ENCODE results near the gene GALNT17.
"Not testable (repeated sequence)": the region's sequence is repeated elsewhere in the genome, so short reads cannot be mapped to it uniquely, and the experiment has no call there.

GALNT17 gene

DNA sequence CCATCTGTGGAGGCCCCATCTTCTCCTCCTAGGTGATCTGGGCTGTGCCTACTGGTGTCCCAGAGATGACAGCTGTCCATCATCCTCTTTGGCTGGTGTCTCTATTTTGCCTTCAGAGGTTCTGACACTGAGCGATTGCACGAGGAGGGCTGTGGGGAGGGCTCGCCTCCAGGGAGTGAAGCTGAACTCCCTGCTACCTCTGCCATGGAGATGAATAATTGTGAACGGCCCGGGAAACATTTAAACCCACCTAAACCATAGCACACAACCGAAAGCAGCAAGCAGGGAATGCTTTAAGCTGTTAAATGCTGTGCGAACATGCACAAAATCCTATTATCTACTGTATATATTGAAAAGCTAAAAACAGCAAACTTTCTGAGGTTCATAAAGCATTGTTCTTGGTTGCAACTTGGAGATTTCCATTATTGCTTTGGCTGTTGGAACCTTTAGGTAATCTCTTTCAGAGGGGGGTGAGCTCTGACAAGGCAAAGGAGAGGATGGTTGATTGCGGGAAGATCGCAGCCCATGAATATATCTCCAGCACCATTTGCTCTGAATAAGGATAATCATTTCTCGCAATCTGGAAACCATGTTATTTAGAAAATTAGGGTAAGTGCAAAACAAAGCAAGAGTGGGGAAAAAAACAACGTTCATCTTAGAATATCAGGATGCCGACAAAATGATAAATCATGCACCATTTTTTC is 507.6 kb downstream of the GALNT17 start:
- TF ChIP-seq, protein P1, sequence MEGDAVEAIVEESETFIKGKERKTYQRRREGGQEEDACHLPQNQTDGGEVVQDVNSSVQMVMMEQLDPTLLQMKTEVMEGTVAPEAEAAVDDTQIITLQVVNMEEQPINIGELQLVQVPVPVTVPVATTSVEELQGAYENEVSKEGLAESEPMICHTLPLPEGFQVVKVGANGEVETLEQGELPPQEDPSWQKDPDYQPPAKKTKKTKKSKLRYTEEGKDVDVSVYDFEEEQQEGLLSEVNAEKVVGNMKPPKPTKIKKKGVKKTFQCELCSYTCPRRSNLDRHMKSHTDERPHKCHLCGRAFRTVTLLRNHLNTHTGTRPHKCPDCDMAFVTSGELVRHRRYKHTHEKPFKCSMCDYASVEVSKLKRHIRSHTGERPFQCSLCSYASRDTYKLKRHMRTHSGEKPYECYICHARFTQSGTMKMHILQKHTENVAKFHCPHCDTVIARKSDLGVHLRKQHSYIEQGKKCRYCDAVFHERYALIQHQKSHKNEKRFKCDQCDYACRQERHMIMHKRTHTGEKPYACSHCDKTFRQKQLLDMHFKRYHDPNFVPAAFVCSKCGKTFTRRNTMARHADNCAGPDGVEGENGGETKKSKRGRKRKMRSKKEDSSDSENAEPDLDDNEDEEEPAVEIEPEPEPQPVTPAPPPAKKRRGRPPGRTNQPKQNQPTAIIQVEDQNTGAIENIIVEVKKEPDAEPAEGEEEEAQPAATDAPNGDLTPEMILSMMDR (IDR thresholded peaks at IDR 0.05; ENCODE audit: low read length): no peak
- TF ChIP-seq EZH2 (optimal IDR thresholded peaks at IDR 0.05; ENCODE audit: low read depth, low read length): no peak
- TF ChIP-seq EZH2phosphoT487 (IDR thresholded peaks at IDR 0.05; ENCODE audit: low read length): no peak

GRCh38 chr7:71643031-71643430 is 511.1 kb downstream of the GALNT17 start:
- not testable (repeated sequence) for H2AFZ ChIP-seq (ENCODE audit: low read length); H4K20me1 ChIP-seq (ENCODE audit: insufficient read depth, low read length); H3K4me2 ChIP-seq (ENCODE audit: low read depth, low read length); H3K9me2 ChIP-seq (replicated peaks; ENCODE audit: insufficient read depth, low read length); H3K36me3 ChIP-seq (replicated peaks; ENCODE audit: insufficient read depth, low read length); H3K27me3 ChIP-seq (replicated peaks; ENCODE audit: insufficient read depth, low read length); H3F3A ChIP-seq (ENCODE audit: insufficient read depth, low read length); H3K79me2 ChIP-seq (ENCODE audit: low read length); H3K4me1 ChIP-seq (ENCODE audit: low read length); H3K9me3 ChIP-seq (replicated peaks; ENCODE audit: insufficient read depth, low read length); H3K27ac ChIP-seq (ENCODE audit: low read length); H3K9ac ChIP-seq (ENCODE audit: low read length); H3K4me3 ChIP-seq (ENCODE audit: low read length); DNase-seq

More for the DNA sequence above, 507.6 kb downstream of the GALNT17 start:
- no peaks in the 10 kb centered on the region for H3K79me2 ChIP-seq (ENCODE audit: low read length)
- no peaks in the 10 kb centered on the region for H3K27me3 ChIP-seq (replicated peaks; ENCODE audit: insufficient read depth, low read length)
- no peaks in the 10 kb centered on the region for H3F3A ChIP-seq (ENCODE audit: insufficient read depth, low read length)
- no peaks in the 10 kb centered on the region for H3K9me2 ChIP-seq (replicated peaks; ENCODE audit: insufficient read depth, low read length)
- no peaks in the 10 kb centered on the region for H3K36me3 ChIP-seq (replicated peaks; ENCODE audit: insufficient read depth, low read length)
- no peak overlapping the region for H2AFZ ChIP-seq (ENCODE audit: low read length)
- no peaks in the 10 kb centered on the region for H4K20me1 ChIP-seq (ENCODE audit: insufficient read depth, low read length)
- no peak overlapping the region for H3K4me2 ChIP-seq (ENCODE audit: low read depth, low read length)
- DNase-seq: no peak
- no peak overlapping the region for H3K27ac ChIP-seq (ENCODE audit: low read length)
- H3K4me1 ChIP-seq (ENCODE audit: low read length): no peaks in the 10 kb centered on the region
- no peak overlapping the region for H3K4me3 ChIP-seq (ENCODE audit: low read length)
- H3K9ac ChIP-seq (ENCODE audit: low read length): no peak overlapping the region
- H3K9me3 ChIP-seq (replicated peaks; ENCODE audit: insufficient read depth, low read length): no peaks in the 10 kb centered on the region

DNA sequence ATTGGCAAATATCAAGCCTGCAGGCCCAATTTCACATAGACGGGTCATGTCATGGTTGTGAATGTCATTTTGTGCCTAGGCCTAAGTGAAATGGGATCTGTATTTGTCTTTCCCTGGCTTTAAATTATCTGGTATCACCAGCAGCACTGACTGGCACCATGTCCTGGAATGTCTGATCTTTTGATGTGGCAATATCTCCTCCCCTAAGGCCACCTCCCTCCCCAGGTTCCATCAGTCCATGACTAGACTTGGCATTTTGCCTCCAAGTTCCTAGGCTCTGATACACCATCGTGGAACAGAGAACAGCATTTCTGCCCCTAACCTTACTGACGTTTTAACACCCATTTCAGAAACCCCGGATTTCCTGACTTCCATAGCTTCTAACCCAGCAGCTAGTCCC is 513.9 kb downstream of the GALNT17 start:
- H3K9me3 ChIP-seq (replicated peaks; ENCODE audit: insufficient read depth, low read length): no peaks in the 10 kb centered on the region
- no peaks in the 10 kb centered on the region for H4K20me1 ChIP-seq (ENCODE audit: insufficient read depth, low read length)

DNA sequence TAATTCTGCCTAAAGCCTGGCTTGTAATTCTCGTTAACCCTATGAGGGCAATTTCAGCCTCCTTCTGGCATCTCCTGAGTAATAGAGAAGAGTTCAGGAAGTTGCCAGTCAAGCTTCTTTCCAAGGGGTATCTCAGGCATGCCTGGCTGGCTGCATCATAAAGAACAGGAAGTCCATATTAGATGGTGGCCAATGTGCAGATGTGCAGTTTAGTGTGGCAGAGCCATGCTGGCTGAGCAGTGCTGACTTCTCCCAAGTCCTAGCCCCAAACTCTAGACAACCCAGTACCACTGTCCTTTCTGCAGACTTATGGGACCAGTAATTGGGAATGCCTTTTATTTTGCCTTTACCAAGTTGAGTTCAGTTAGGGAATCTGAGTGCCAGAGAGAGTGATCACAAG is 517.9 kb downstream of the GALNT17 start:
- H3K9me3 ChIP-seq (replicated peaks; ENCODE audit: insufficient read depth, low read length): no peaks in the 10 kb centered on the region
- no peaks in the 10 kb centered on the region for H4K20me1 ChIP-seq (ENCODE audit: insufficient read depth, low read length)
- no peak for TF ChIP-seq EZH2phosphoT487 (IDR thresholded peaks at IDR 0.05; ENCODE audit: low read length)
- no peak overlapping the region for H2AFZ ChIP-seq (ENCODE audit: low read length)
- no peaks in the 10 kb centered on the region for H3K36me3 ChIP-seq (replicated peaks; ENCODE audit: insufficient read depth, low read length)
- no peak overlapping the region for H3K9ac ChIP-seq (ENCODE audit: low read length)
- H3K4me1 ChIP-seq (ENCODE audit: low read length): no peaks in the 10 kb centered on the region
- no peak for DNase-seq
- H3K4me3 ChIP-seq (ENCODE audit: low read length): no peak overlapping the region
- H3K79me2 ChIP-seq (ENCODE audit: low read length): no peaks in the 10 kb centered on the region
- H3K27ac ChIP-seq (ENCODE audit: low read length): no peak overlapping the region
- H3F3A ChIP-seq (ENCODE audit: insufficient read depth, low read length): no peaks in the 10 kb centered on the region
- no peak overlapping the region for H3K4me2 ChIP-seq (ENCODE audit: low read depth, low read length)
- H3K9me2 ChIP-seq (replicated peaks; ENCODE audit: insufficient read depth, low read length): no peaks in the 10 kb centered on the region
- no peaks in the 10 kb centered on the region for H3K27me3 ChIP-seq (replicated peaks; ENCODE audit: insufficient read depth, low read length)

More for the DNA sequence above, 513.9 kb downstream of the GALNT17 start:
- Histone ChIP-seq H3K27ac (ENCODE audit: low read length) (no peak overlapping the region), H3K9ac (ENCODE audit: low read length) (no peak overlapping the region), H3K4me2 (ENCODE audit: low read depth, low read length) (no peak overlapping the region), H2AFZ (ENCODE audit: low read length) (no peak overlapping the region), H3K36me3 (replicated peaks; ENCODE audit: insufficient read depth, low read length) (no peaks in the 10 kb centered on the region), H3F3A (ENCODE audit: insufficient read depth, low read length) (no peaks in the 10 kb centered on the region), H3K4me3 (ENCODE audit: low read length) (no peak overlapping the region), H3K4me1 (ENCODE audit: low read length) (no peaks in the 10 kb centered on the region), H3K79me2 (ENCODE audit: low read length) (no peaks in the 10 kb centered on the region), H3K27me3 (replicated peaks; ENCODE audit: insufficient read depth, low read length) (no peaks in the 10 kb centered on the region), H3K9me2 (replicated peaks; ENCODE audit: insufficient read depth, low read length) (no peaks in the 10 kb centered on the region)
- no peak for DNase-seq
- TF ChIP-seq, protein P1 (IDR thresholded peaks at IDR 0.05; ENCODE audit: low read length): no peak
- TF ChIP-seq EZH2phosphoT487 (IDR thresholded peaks at IDR 0.05; ENCODE audit: low read length) (no peak), EZH2 (optimal IDR thresholded peaks at IDR 0.05; ENCODE audit: low read depth, low read length) (no peak)
